SU-DHL-6 (cell line): ENCODE data around the gene CDKN2C.
"Not testable (repeated sequence)": the region's sequence is repeated elsewhere in the genome, so short reads cannot be mapped to it uniquely, and the experiment has no call there.

Experiments used
- H2AFZ ChIP-seq: fragments of 200-600 bp; sonication (generic); 2 replicates; pipeline ENCODE4 v1.6.1; 2014; ENCODE audit warnings: low read depth, mild to moderate bottlenecking, moderate library complexity, mixed read lengths, antibody characterized with exemption, low read length; ENCODE audit not compliant: severe bottlenecking
- H3F3A ChIP-seq: fragments of 200-600 bp; shearing (Covaris generic); 2 replicates; pipeline ENCODE4 v1.6.0; 2016; ENCODE audit warnings: antibody characterized with exemption, mild to moderate bottlenecking; ENCODE audit not compliant: insufficient read depth
- H3K27ac ChIP-seq: fragments of 200-600 bp; sonication (generic); 2 replicates; pipeline ENCODE4 v1.5.1; 2016; ENCODE audit warnings: low read depth, mild to moderate bottlenecking, low read length, moderate library complexity, mixed read lengths
- H3K27me3 ChIP-seq: fragments of 200-600 bp; sonication (generic), shearing (Covaris generic); 2 replicates; pipeline ENCODE4 v1.6.0; 2014; ENCODE audit warnings: mild to moderate bottlenecking, low read length
- H3K36me3 ChIP-seq: fragments of 200-600 bp; sonication (generic); 2 replicates; pipeline ENCODE4 v1.6.1; 2014; ENCODE audit warnings: mild to moderate bottlenecking, low read length, mixed read lengths
- H3K4me2 ChIP-seq: fragments of 300-600, 200-600 bp; shearing (Covaris generic), sonication (generic); 2 replicates; pipeline ENCODE4 v1.6.0; 2014; ENCODE audit warnings: low read length, low read depth, mild to moderate bottlenecking; ENCODE audit not compliant: poor library complexity, severe bottlenecking
- H3K4me3 ChIP-seq: fragments of 200-600 bp; sonication (generic); 2 replicates; pipeline ENCODE4 v1.5.1; 2014; ENCODE audit warnings: antibody characterized with exemption, low read length, mild to moderate bottlenecking, mixed read lengths; ENCODE audit not compliant: insufficient read depth, poor library complexity, severe bottlenecking
- H3K79me2 ChIP-seq: fragments of 200-600 bp; sonication (generic); 2 replicates; pipeline ENCODE4 v1.6.1; 2014; ENCODE audit warnings: mild to moderate bottlenecking, low read length, moderate library complexity; ENCODE audit not compliant: insufficient read depth
- H3K9ac ChIP-seq: fragments of 200-600 bp; sonication (generic); 2 replicates; pipeline ENCODE4 v1.7.0; 2014; ENCODE audit warnings: mild to moderate bottlenecking, low read length
- H3K9me2 ChIP-seq: fragments of 200-600 bp; sonication (generic); replicated peaks from 2 replicates; pipeline ENCODE4 v1.6.1; 2014; ENCODE audit warnings: low read length; ENCODE audit not compliant: insufficient read depth
- H3K9me3 ChIP-seq: fragments of 200-600 bp; sonication (generic); 2 replicates; pipeline ENCODE4 v1.6.1; 2014; ENCODE audit warnings: low read length, mixed read lengths; ENCODE audit not compliant: insufficient read depth
- H4K20me1 ChIP-seq: fragments of 200-600 bp; sonication (generic); 2 replicates; pipeline ENCODE4 v1.6.1; 2014; ENCODE audit warnings: low read depth, mild to moderate bottlenecking, antibody characterized with exemption, low read length, moderate library complexity, mixed read lengths
- EZH2phosphoT487 ChIP-seq: fragments of 200-600 bp; sonication (generic), shearing (Covaris generic); conservative IDR thresholded peaks from 2 replicates; pipeline ENCODE4 v1.6.1; 2018; ENCODE audit warnings: mild to moderate bottlenecking, antibody characterized with exemption, low read length, moderate library complexity, mixed read lengths
- TF ChIP-seq, protein P1 (sequence below): fragments of 200-600 bp; sonication (generic); IDR thresholded peaks from one replicate; pipeline ENCODE4 v1.5.1; 2017; ENCODE audit warnings: antibody characterized with exemption, mild to moderate bottlenecking, low read length, moderate library complexity; ENCODE audit not compliant: insufficient read depth, poor library complexity, severe bottlenecking

Gene CDKN2C

DNA sequence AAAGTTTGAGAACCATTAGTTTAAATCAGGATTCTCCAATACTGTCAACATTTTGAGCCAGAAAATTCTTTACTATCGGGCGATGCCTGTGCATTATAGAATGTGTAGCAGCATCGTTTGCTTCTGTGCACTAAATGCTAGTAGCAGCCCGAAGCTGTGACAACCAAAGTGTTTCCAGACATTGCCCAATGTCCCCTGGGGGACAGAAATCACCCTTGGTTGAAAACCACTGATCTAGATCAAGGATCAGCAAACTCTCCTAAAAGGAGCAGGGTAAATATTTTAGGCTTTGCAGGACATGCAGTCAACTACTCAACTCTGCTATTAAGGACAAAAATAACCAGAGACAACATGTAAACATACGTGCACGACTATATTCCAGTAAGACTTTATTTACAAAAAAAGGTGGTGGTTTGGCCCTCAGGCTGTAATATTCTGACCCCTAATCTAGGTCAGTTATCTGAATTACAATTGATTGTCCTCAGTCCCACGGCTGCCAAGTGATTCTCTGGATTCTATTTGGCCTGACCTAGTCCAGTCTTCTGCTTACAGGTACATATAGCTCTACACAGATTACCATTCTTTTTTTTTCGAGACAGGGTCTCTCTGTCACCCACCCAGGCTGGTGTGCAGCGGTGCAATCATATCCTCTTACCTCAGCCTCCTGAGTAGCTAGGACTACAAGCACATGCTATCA is 20.6 kb upstream of the CDKN2C start:
- H2AFZ ChIP-seq: no peak overlapping the region
- no peak overlapping the region for H3K27ac ChIP-seq
- H3K4me2 ChIP-seq: no peak overlapping the region
- H4K20me1 ChIP-seq: peaks cover 21% of the 10 kb centered on the region
- H3K36me3 ChIP-seq: no peaks in the 10 kb centered on the region; the same call in 1 of the 2 replicates
- no peak overlapping the region for H3K4me3 ChIP-seq
- H3K79me2 ChIP-seq: peaks cover 88% of the 10 kb centered on the region
- no peaks in the 10 kb centered on the region for H3K9me2 ChIP-seq
- no peak overlapping the region for H3K9ac ChIP-seq
- H3K9me3 ChIP-seq: no peaks in the 10 kb centered on the region
- H3F3A ChIP-seq: no peaks in the 10 kb centered on the region
- TF ChIP-seq, protein P1, sequence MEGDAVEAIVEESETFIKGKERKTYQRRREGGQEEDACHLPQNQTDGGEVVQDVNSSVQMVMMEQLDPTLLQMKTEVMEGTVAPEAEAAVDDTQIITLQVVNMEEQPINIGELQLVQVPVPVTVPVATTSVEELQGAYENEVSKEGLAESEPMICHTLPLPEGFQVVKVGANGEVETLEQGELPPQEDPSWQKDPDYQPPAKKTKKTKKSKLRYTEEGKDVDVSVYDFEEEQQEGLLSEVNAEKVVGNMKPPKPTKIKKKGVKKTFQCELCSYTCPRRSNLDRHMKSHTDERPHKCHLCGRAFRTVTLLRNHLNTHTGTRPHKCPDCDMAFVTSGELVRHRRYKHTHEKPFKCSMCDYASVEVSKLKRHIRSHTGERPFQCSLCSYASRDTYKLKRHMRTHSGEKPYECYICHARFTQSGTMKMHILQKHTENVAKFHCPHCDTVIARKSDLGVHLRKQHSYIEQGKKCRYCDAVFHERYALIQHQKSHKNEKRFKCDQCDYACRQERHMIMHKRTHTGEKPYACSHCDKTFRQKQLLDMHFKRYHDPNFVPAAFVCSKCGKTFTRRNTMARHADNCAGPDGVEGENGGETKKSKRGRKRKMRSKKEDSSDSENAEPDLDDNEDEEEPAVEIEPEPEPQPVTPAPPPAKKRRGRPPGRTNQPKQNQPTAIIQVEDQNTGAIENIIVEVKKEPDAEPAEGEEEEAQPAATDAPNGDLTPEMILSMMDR: no peak
- no peak for TF ChIP-seq EZH2phosphoT487
- no peaks in the 10 kb centered on the region for H3K27me3 ChIP-seq

DNA sequence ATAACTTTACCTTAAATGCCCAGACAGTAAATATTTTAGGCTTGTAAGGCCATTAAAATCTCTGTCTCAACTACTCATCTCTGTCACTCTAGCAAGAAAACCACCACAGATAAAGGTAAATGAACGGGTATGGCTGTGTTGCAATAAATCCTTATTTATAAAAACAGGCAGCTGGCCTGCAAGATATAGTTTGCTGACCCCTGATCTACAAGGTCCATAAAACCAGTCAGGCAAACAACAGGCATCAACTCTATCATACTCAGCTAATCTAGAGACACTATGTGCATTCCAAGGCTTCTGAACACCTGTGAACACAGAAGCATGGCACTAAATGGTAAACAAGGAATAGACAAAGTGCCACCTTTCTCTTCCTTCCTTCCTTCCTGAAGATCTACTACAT is 19.6 kb upstream of the CDKN2C start:
- peaks cover 21% of the 10 kb centered on the region for H4K20me1 ChIP-seq
- no peak overlapping the region for H3K27ac ChIP-seq
- no peaks in the 10 kb centered on the region for H3F3A ChIP-seq
- TF ChIP-seq, protein P1: no peak
- TF ChIP-seq EZH2phosphoT487: no peak
- H3K27me3 ChIP-seq: no peaks in the 10 kb centered on the region
- peaks cover 88% of the 10 kb centered on the region for H3K79me2 ChIP-seq
- no peaks in the 10 kb centered on the region for H3K9me3 ChIP-seq
- H3K36me3 ChIP-seq: no peaks in the 10 kb centered on the region; the same call in 1 of the 2 replicates
- H3K9me2 ChIP-seq: no peaks in the 10 kb centered on the region
- H3K4me2 ChIP-seq: no peak overlapping the region
- H3K4me3 ChIP-seq: no peak overlapping the region
- no peak overlapping the region for H2AFZ ChIP-seq
- no peak overlapping the region for H3K9ac ChIP-seq

DNA sequence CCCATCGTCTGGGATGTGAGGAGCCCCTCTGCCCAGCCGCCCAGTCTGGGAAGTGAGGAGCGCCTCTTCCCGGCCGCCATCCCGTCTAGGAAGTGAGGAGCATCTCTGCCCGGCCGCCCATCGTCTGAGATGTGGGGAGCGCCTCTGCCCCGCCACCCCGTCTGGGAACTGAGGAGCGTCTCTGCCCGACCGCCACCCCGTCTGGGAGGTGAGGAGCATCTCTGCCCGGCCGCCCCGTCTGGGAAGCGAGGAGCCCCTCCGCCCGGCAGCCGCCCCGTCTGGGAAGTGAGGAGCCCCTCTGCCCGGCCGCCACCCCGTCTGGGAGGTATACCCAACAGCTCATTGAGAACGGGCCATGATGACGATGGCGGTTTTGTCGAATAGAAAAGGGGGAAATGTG is 17.5 kb upstream of the CDKN2C start:
- H3K9me3 ChIP-seq, H3K9ac ChIP-seq, H3K4me2 ChIP-seq, H3K27me3 ChIP-seq, H3K36me3 ChIP-seq, H3K9me2 ChIP-seq, H3K4me3 ChIP-seq, H2AFZ ChIP-seq, H3F3A ChIP-seq, H3K27ac ChIP-seq: not testable (repeated sequence)
- H4K20me1 ChIP-seq: peaks cover 15% of the 10 kb centered on the region
- H3K79me2 ChIP-seq: peaks cover 88% of the 10 kb centered on the region

DNA sequence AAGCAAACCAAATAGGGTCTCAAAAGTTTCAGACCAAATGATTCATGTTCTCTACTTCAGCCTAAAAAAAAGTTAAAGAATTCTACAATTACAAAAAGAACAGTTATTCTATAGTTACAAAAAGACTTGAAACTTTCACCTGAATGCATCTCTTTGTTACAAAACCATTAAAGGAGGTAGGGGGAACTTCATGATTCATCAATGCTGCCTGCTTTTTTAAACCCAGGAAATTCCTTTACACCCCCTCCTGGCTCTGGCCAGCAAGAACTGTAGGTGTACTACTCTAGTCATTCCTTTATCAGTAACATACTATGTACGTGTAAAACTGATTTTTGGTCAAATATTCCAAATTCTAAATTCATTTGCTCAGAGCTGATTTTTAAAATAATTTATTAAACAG is 14.9 kb upstream of the CDKN2C start:
- TF ChIP-seq, protein P1: no peak
- TF ChIP-seq EZH2phosphoT487: no peak
- Histone ChIP-seq H2AFZ (no peak overlapping the region), H3K4me3 (no peak overlapping the region), H3K4me2 (no peak overlapping the region), H4K20me1 (peaks cover 5% of the 10 kb centered on the region; the same call in 1 of the 2 replicates), H3K79me2 (peaks cover 84% of the 10 kb centered on the region), H3K27me3 (no peaks in the 10 kb centered on the region), H3K27ac (no peak overlapping the region), H3K9ac (no peak overlapping the region), H3K9me3 (no peaks in the 10 kb centered on the region), H3F3A (no peaks in the 10 kb centered on the region), H3K9me2 (no peaks in the 10 kb centered on the region), H3K36me3 (no peaks in the 10 kb centered on the region; the same call in 1 of the 2 replicates)
